ENCODE measurements around the gene HTATSF1. TPM values are rescaled to one million over a fixed set of nuclear protein-coding genes. Genes with fewer than 3 reads are reported as not detected.

Gene HTATSF1
- polyA plus RNA-seq, 3 donors, result 1.9 to 20.5 (median 14.2) TPM

DNA sequence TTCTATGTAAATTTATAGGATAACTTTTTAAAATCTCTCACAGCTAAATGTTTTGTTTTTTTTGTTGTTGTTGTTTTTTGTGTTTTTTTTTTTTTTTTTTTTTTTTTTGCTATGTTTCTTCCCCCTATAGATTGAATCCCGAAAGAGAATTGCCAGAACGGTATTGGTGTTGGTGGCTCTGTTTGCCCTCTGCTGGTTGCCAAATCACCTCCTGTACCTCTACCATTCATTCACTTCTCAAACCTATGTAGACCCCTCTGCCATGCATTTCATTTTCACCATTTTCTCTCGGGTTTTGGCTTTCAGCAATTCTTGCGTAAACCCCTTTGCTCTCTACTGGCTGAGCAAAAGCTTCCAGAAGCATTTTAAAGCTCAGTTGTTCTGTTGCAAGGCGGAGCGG lies 5.6 kb upstream of the HTATSF1 start:
- H3K4me1 Mint-ChIP-seq, result peaks cover 20% of the 10 kb centered on the region
- H3K4me3 Mint-ChIP-seq, result no peak overlapping the region
- no peak overlapping the region for H2AFZ ChIP-seq (ENCODE audit: insufficient read depth, low read depth, low read length, poor library complexity, severe bottlenecking)
- H3K4me2 ChIP-seq (replicated peaks; ENCODE audit: extremely low read depth, low read length, poor library complexity, severe bottlenecking), result no peak overlapping the region
- no peak for DNase-seq
- H3K27me3 Mint-ChIP-seq (ENCODE audit: low read depth in 3 of 3), result peaks cover 0 to 7% (median 0%) of the 10 kb centered on the region in 3 donors
- H3K27ac Mint-ChIP-seq, result no peak overlapping the region
- H4K20me1 ChIP-seq (ENCODE audit: insufficient read depth, low read length), result no peaks in the 10 kb centered on the region
- H3K27ac ChIP-seq (ENCODE audit: low read depth in 1 of 2, low read length in 2 of 2), result no peak overlapping the region
- H3K9ac ChIP-seq (ENCODE audit: insufficient read depth, low read length, poor library complexity, severe bottlenecking), result no peak overlapping the region
- no peaks in the 10 kb centered on the region for H3K27me3 ChIP-seq (ENCODE audit: control insufficient read depth in 2 of 2, insufficient read depth in 2 of 2, low read length in 2 of 2)
- no peak overlapping the region for H3K4me3 ChIP-seq (replicated peaks in 1 of 3; ENCODE audit: low read depth in 2 of 3, low read length in 3 of 3)
- H3K9me3 Mint-ChIP-seq, result peaks cover 0 to 5% (median 0%) of the 10 kb centered on the region in 7 donors
- TF ChIP-seq, protein P1, sequence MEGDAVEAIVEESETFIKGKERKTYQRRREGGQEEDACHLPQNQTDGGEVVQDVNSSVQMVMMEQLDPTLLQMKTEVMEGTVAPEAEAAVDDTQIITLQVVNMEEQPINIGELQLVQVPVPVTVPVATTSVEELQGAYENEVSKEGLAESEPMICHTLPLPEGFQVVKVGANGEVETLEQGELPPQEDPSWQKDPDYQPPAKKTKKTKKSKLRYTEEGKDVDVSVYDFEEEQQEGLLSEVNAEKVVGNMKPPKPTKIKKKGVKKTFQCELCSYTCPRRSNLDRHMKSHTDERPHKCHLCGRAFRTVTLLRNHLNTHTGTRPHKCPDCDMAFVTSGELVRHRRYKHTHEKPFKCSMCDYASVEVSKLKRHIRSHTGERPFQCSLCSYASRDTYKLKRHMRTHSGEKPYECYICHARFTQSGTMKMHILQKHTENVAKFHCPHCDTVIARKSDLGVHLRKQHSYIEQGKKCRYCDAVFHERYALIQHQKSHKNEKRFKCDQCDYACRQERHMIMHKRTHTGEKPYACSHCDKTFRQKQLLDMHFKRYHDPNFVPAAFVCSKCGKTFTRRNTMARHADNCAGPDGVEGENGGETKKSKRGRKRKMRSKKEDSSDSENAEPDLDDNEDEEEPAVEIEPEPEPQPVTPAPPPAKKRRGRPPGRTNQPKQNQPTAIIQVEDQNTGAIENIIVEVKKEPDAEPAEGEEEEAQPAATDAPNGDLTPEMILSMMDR (IDR thresholded peaks at IDR 0.05), result no peak
- no peaks in the 10 kb centered on the region for H3K36me3 Mint-ChIP-seq
- H3K79me2 ChIP-seq (ENCODE audit: insufficient read depth, low read length), result no peaks in the 10 kb centered on the region
- peaks cover 17 to 20% of the 10 kb centered on the region in 2 donors for H3K4me1 ChIP-seq (ENCODE audit: control insufficient read depth in 1 of 2, insufficient read depth in 2 of 2, low read length in 2 of 2)
- intact Hi-C loops (cut with micrococcal nuclease), result no loop called here
- no CpG with 5 or more reads among the region's 6 CpGs for WGBS (ENCODE audit: insufficient coverage)
- no peaks in the 10 kb centered on the region for H3K36me3 ChIP-seq (replicated peaks in 1 of 2; ENCODE audit: control insufficient read depth in 1 of 2, insufficient read depth in 2 of 2, low read length in 2 of 2)
- H3K9me3 ChIP-seq (replicated peaks in 1 of 2; ENCODE audit: control insufficient read depth in 1 of 2, insufficient read depth in 1 of 2, low read length in 2 of 2), result no peaks in the 10 kb centered on the region

DNA sequence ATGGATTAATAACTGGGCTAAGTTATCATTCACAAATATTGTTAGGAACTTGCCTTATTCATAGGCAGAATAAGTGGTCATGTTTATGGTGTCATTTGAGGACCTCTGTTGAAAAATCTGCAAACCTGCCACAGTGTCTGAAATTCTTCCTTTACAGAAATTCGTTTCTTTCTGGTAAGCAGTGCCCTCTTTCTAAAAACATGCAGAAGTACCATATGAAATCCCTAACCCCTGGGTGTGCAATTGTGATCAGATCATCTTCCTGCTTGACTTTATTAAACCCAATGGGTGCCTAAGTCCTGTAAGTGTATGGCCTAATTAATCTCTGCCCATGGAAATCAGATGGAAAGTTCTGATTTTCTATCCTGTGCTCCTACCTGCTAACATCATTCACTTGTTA lies 4.4 kb upstream of the HTATSF1 start:
- Mint-ChIP-seq H3K36me3 (no peaks in the 10 kb centered on the region), H3K27me3 (ENCODE audit: low read depth in 3 of 3) (peaks cover 0 to 8% (median 0%) of the 10 kb centered on the region in 3 donors), H3K4me3 (no peak overlapping the region), H3K9me3 (peaks cover 0 to 6% (median 0%) of the 10 kb centered on the region in 7 donors), H3K27ac (no peak overlapping the region), H3K4me1 (peaks cover 23% of the 10 kb centered on the region)
- no CpG with 5 or more reads among the region's 1 CpG for WGBS (ENCODE audit: insufficient coverage)
- no peak overlapping the region for H2AFZ ChIP-seq (ENCODE audit: insufficient read depth, low read depth, low read length, poor library complexity, severe bottlenecking)
- peaks cover 6% of the 10 kb centered on the region for H3K79me2 ChIP-seq (ENCODE audit: insufficient read depth, low read length)
- TF ChIP-seq, protein P1 (IDR thresholded peaks at IDR 0.05), result no peak
- H3K27ac ChIP-seq (ENCODE audit: low read depth in 1 of 2, low read length in 2 of 2), result no peak overlapping the region
- no peaks in the 10 kb centered on the region for H3K27me3 ChIP-seq (ENCODE audit: control insufficient read depth in 2 of 2, insufficient read depth in 2 of 2, low read length in 2 of 2)
- no peak for DNase-seq
- H3K4me3 ChIP-seq (replicated peaks in 1 of 3; ENCODE audit: low read depth in 2 of 3, low read length in 3 of 3), result no peak overlapping the region
- H3K9ac ChIP-seq (ENCODE audit: insufficient read depth, low read length, poor library complexity, severe bottlenecking), result no peak overlapping the region
- H3K9me3 ChIP-seq (replicated peaks in 1 of 2; ENCODE audit: control insufficient read depth in 1 of 2, insufficient read depth in 1 of 2, low read length in 2 of 2), result no peaks in the 10 kb centered on the region
- no peaks in the 10 kb centered on the region for H3K36me3 ChIP-seq (replicated peaks in 1 of 2; ENCODE audit: control insufficient read depth in 1 of 2, insufficient read depth in 2 of 2, low read length in 2 of 2)
- no peak overlapping the region for H3K4me2 ChIP-seq (replicated peaks; ENCODE audit: extremely low read depth, low read length, poor library complexity, severe bottlenecking)
- intact Hi-C loops (cut with micrococcal nuclease), result no loop called here
- no peaks in the 10 kb centered on the region for H4K20me1 ChIP-seq (ENCODE audit: insufficient read depth, low read length)
- H3K4me1 ChIP-seq (ENCODE audit: control insufficient read depth in 1 of 2, insufficient read depth in 2 of 2, low read length in 2 of 2), result peaks cover 17 to 25% of the 10 kb centered on the region in 2 donors

Data from CD14-positive monocyte (primary cell).